ENCODE measurements around the gene WEE1. TPM values are rescaled to one million over a fixed set of nuclear protein-coding genes. Genes with fewer than 3 reads are reported as not detected.

The WEE1 gene
- total RNA-seq, 1 donor = 32.2 TPM

GRCh38 chr11:9604134-9604533, 30.7 kb downstream of the WEE1 start:
- Histone ChIP-seq H3K27me3 (ENCODE audit: insufficient read depth, low read length) (no peaks in the 10 kb centered on the region), H3K4me1 (ENCODE audit: insufficient read depth, low read length) (peaks cover 10% of the 10 kb centered on the region), H2AFZ (ENCODE audit: low read length) (no peak overlapping the region), H3K4me3 (ENCODE audit: insufficient read depth, low read length) (no peak overlapping the region), H4K20me1 (ENCODE audit: insufficient read depth, low read length) (no peaks in the 10 kb centered on the region), H3K79me2 (ENCODE audit: insufficient read depth, low read length) (no peaks in the 10 kb centered on the region), H3K36me3 (ENCODE audit: insufficient read depth, low read length) (no peaks in the 10 kb centered on the region), H3K27ac (ENCODE audit: low read depth, low read length) (no peak overlapping the region), H3K4me2 (ENCODE audit: insufficient read depth, low read length) (no peak overlapping the region), H3K9me3 (ENCODE audit: low read depth, low read length) (peaks cover 2% of the 10 kb centered on the region)
- no peak for TF ChIP-seq CTCF (IDR thresholded peaks at IDR 0.05; ENCODE audit: extremely low read depth, low read depth, low read length)
- no peak for DNase-seq (ENCODE audit: insufficient read length, low spot score, missing footprints)

GRCh38 chr11:9605742-9606141, 32.3 kb downstream of the WEE1 start:
- no peak for DNase-seq (ENCODE audit: insufficient read length, low spot score, missing footprints)
- Histone ChIP-seq H3K27ac (ENCODE audit: low read depth, low read length) (no peak overlapping the region), H4K20me1 (ENCODE audit: insufficient read depth, low read length) (no peaks in the 10 kb centered on the region), H3K4me2 (ENCODE audit: insufficient read depth, low read length) (no peak overlapping the region), H3K4me1 (ENCODE audit: insufficient read depth, low read length) (peaks cover 10% of the 10 kb centered on the region), H3K27me3 (ENCODE audit: insufficient read depth, low read length) (no peaks in the 10 kb centered on the region), H3K4me3 (ENCODE audit: insufficient read depth, low read length) (no peak overlapping the region), H3K9me3 (ENCODE audit: low read depth, low read length) (peaks cover 2% of the 10 kb centered on the region), H3K79me2 (ENCODE audit: insufficient read depth, low read length) (no peaks in the 10 kb centered on the region), H3K36me3 (ENCODE audit: insufficient read depth, low read length) (no peaks in the 10 kb centered on the region), H2AFZ (ENCODE audit: low read length) (no peak overlapping the region)
- TF ChIP-seq CTCF (IDR thresholded peaks at IDR 0.05; ENCODE audit: extremely low read depth, low read depth, low read length) = no peak

GRCh38 chr11:9606809-9607510, 33.5 kb downstream of the WEE1 start:
- Histone ChIP-seq H3K9me3 (ENCODE audit: low read depth, low read length) (no peaks in the 10 kb centered on the region), H3K4me1 (ENCODE audit: insufficient read depth, low read length) (no peaks in the 10 kb centered on the region), H4K20me1 (ENCODE audit: insufficient read depth, low read length) (no peaks in the 10 kb centered on the region), H3K4me3 (ENCODE audit: insufficient read depth, low read length) (no peak overlapping the region), H3K79me2 (ENCODE audit: insufficient read depth, low read length) (no peaks in the 10 kb centered on the region), H3K4me2 (ENCODE audit: insufficient read depth, low read length) (no peak overlapping the region), H3K36me3 (ENCODE audit: insufficient read depth, low read length) (no peaks in the 10 kb centered on the region), H2AFZ (ENCODE audit: low read length) (no peak overlapping the region), H3K27ac (ENCODE audit: low read depth, low read length) (no peak overlapping the region), H3K27me3 (ENCODE audit: insufficient read depth, low read length) (no peaks in the 10 kb centered on the region)
- TF ChIP-seq CTCF (IDR thresholded peaks at IDR 0.05; ENCODE audit: extremely low read depth, low read depth, low read length) = no peak
- no peak for DNase-seq (ENCODE audit: insufficient read length, low spot score, missing footprints)

- Histone ChIP-seq H3K27me3 (ENCODE audit: insufficient read depth, low read length) (no peaks in the 10 kb centered on the region), H3K4me2 (ENCODE audit: insufficient read depth, low read length) (no peak overlapping the region), H3K9me3 (ENCODE audit: low read depth, low read length) (no peaks in the 10 kb centered on the region), H3K4me1 (ENCODE audit: insufficient read depth, low read length) (peaks cover 4% of the 10 kb centered on the region), H3K79me2 (ENCODE audit: insufficient read depth, low read length) (no peaks in the 10 kb centered on the region), H4K20me1 (ENCODE audit: insufficient read depth, low read length) (no peaks in the 10 kb centered on the region), H3K36me3 (ENCODE audit: insufficient read depth, low read length) (no peaks in the 10 kb centered on the region), H2AFZ (ENCODE audit: low read length) (no peak overlapping the region), H3K27ac (ENCODE audit: low read depth, low read length) (no peak overlapping the region), H3K4me3 (ENCODE audit: insufficient read depth, low read length) (no peak overlapping the region)
- no peak for TF ChIP-seq CTCF (IDR thresholded peaks at IDR 0.05; ENCODE audit: extremely low read depth, low read depth, low read length)
- no peak for DNase-seq (ENCODE audit: insufficient read length, low spot score, missing footprints)
Observed at GRCh38 chr11:9607511-9607899, 34.0 kb downstream of the WEE1 start.

Data from osteoblast (primary cell).